NCI-H526 treated with DMSO at 0.1 percent for 48 hours (cell line): ENCODE measurements around the gene AGAP1.

Experiments
- DNase-seq: peaks from one replicate; lab custom pipeline; 2025; lab: John Stamatoyannopoulos, UW

AGAP1 gene

DNA sequence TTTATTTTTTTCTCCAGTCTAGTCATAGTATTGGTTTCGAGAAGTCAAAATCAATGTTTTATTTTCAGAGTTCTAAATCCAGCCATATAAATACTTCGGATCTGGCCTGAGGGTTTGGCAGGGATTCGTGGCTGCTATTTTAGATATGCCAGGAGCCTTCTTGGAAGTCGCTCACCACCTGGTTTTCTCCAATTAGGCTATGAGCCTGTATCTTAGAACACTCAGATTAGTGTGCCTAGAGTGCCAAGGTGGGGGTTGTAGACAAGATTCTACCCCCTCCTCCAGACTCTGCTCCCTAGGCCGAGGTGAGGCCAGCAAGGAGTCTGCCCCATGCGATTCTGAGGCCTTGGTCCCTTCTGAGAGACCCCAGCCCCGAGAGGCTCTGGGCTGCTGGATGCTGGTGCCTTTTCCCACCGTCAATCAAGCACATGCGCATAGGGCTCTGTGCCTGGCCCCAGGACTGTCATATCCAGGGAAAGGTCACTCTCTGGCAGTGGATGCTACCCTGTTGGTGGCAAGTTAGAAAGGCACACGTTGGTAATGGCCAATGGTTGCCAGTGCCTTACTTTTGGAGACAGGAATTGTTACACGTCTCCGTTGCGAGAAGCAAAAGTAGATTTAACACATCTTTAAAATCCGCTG, 197.1 kb downstream of the AGAP1 start:
- no peak for DNase-seq

DNA sequence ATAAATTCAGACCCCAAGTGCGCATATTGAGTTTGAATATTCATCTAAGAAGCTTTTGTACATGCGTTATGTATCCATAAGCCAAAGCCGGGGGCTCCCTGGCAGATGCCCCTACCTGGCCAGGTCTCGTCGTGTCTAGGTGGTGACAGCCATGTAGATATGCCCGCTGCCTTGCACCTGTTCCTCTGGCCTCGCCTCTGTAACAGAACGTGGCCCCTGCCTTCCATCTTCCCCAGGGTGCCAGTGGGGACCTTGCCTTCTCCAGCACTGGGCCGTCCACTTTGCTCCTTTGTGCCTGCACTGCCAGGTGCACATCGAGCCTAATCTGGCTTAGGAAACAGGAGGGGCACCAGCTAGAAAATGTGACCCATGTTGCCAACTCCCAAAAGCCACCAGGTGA, 198.2 kb downstream of the AGAP1 start:
- no peak for DNase-seq

DNA sequence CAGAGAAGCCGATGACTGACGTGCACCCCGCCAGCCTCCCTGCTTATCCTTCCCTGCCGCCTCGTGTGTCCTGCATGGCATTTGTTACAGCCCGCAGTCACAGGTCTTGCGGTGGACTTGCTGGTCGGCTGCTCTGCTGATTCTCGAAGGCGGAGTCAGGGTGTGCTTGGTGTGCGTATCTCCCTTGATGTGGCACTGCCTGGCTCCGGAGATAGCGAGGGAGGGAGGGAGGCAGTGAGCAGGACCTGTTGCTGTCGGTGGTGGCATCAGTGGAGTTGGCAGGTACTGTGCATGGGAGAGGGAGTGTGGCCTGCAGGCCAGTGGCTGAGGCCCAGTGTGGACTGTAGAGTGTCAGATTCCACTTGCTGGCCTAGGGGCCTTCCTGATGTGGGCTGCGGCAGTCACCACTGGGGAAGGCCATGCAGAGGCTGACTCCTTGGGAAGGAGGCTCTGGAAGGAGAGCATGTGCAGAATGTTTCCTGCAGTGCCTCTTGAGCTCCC, 198.9 kb downstream of the AGAP1 start:
- no peak for DNase-seq

DNA sequence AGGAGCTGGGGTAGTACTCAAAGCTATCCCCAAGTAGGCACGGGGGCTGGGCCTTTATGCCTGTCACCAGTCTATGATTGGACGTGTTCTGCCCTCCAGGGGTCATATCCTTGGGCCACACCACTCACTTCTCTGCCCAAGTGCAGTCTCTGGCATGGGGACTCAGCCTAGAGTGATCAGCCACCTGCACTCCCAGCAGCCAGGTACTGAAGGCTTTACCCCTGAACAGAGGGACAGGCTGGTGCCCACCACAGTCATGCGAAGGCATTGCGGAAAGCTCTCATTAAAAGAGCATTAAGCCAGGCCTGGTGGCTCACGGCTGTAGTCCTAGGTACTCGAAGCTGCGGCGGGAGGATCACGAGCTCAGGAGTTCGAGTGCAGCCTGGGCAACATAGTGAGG, 199.4 kb downstream of the AGAP1 start:
- no peak for DNase-seq

DNA sequence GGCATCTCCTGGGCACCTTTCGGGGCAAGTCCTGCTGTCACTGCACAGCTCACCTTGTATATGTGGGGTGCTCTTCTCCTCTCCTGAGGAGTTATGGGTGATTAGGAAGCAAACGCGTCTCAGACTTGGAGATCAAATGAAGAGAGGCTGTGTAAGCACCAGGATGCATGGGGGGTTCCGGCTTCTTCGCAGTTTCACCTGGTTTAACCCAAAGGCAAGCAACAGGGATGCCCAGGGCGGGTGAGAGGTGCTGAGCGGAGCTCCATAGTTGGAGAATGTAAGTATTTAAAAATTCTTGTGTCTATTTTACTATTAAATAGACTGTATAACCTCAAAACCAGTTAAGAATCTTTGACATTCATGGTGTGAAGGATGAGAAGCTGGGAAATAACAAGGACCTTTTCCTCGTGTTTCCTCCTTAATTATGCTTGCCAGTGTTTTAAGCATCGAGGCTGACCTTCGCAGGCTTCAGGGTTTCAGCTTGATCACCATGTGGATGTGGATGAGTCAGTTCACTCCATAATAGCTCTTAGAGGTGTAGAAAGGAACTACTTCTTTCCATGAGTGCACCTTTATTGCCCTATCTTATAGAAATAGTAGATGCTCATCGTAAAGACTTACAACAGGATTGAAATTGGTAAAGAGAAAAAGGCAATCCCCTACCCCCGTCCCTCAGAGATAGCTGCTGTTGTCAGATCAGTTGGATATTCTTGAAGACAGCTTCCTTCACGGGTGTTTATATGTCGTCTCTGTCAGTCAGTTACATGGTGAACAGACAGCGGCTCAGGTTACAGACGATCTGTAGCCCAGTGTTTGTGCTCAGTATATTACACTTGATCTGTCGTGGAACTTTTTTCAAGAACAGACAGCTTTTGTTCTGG, 201.1 kb downstream of the AGAP1 start:
- peak; percentile 67 for DNase-seq

DNA sequence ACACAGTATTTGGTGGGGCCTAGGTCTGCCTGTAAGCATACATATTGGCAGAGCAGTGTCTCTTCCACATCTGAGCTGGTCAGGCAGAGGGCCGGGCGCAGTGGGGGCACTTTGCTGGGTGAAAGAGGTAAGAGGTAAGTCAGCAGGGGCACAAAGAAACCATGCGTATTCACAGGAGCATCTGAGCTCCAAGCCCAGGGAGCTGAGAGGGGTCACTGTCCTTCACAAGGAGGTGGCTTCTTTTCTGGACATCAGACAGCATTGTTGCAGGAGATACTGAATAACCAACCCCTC, 201.7 kb downstream of the AGAP1 start:
- no peak for DNase-seq

DNA sequence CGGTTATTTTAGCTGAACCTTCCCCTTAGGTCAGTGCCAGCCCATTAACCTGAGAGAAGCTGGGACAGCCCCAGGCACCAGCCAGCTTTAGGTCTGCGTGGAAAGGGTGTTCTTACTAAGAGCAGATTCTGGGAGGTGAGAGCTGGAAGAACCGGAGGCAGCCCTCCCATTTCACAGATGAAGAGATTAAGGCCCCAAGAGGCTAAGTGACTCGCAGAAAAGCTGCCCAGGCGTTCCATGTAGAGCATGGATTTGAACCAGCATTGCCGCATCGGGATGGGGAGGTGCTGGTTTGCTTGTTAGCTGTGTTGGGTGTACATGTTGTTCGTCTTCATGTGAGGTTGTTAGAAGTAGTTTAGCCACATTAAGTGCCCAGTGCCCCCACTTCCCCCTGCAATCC, 203.2 kb downstream of the AGAP1 start:
- DNase-seq = no peak

DNA sequence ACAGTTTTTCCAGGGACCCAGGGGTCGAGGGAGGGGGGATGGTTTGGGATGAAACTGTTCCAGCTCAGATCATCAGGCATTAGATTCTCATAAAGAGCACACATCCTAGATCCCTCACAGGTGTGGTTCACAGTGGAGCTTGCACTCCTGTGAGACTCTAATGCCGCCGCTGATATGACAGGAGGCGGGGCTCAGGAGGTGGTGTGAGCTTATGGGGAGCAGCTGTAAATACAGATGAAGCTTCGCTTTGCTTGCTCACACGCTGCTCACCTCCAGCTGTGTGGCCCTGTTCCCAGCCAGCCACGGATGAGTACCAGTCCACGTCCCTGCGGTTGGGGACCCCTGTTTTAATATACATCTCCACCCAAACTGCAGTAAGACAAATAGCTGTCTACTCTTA, 204.2 kb downstream of the AGAP1 start:
- DNase-seq = no peak

DNA sequence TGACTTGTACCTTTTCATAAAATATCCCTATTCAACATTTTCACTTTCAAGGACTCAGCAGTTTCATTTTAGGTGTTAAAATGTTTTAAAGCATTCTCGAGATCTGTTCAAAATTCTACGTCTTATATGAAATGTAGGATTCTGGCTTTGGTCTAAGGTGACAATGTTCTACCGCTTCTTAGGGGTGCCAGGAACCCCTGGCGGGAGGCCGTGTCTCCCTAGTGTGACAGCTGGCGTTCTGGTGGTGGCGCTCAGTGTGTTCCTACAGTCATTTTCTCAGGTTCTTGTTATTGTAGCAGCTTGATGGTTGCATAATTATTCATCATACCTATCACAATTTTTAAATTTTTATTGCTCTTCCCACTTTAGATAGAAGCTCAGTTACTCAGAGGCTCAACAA, 204.6 kb downstream of the AGAP1 start:
- DNase-seq = no peak

DNA sequence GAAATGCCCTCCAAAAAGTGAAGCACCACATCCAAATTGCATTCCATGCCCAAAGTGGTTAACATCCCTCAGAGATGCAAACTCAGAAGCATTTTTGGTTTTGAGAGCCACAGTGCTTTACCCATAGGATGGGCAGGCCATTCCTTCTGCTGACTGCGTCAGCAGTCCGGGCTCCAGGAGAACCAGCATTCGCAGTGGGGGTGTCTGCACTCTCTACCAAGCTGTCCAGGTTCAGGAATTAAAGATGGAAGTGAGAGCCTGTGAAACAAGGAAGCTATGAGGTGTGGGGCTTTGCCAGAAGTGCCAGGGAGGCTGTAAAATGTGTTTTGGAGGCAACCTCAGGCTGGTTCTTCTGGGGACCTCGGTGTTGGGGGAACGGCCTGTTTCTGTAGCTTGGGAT, 205.7 kb downstream of the AGAP1 start:
- no peak for DNase-seq

DNA sequence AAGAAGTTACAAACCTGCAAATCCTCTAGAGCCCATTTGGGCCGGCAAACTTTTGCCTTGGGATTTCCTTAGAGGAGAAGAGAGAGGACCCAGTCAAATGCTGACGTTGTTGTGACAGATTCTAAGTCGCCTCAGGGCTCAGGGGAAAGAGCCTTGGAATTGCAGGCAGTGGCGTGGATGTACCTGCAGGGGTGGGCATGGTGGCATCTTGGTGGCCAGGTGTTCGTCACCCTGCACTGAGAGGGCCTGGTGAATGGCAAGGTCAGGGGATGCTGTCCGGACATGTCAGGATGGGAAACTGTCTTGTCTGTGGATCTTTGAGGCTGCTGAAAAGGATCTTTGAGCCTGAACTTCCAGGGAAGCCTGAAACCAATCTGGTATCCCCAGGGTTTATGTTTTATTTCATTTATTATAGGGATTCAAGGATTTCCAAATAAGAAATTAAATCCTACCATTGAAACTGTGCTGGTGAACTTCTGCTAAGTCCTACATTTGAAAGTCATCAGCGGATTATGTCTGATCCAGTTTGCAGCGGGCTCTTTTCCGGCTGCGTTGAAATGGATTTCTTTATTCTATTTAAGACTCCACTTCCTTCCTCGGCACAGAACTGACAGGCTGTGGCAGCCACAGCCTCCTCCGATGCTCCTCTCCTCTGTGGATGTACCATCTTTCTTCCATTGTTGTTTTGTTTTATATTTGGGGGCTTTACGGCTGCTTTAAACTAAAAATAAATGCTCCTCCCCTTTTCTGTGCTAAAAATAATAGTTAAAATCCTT, 207.6 kb downstream of the AGAP1 start:
- no peak for DNase-seq

DNA sequence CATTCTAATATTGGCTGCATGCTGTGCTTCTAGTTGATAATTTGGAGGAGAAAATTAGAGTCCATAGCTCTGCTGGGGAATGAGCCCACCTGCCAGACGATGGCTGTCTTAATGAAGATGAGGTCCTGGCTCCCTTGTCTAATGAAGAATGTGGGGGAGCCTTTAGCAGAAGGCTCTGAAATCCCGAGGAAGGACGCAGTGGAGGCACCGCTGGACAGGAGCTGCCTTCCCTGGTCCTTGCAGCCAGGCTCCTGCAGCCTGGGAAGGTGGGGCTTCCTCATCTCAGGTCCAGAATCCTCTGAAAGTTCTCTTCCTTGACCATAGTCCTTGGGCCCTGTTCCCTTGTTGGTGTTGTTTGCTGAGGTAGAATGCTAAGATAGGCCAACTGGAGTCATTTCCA, 208.3 kb downstream of the AGAP1 start:
- DNase-seq = no peak

DNA sequence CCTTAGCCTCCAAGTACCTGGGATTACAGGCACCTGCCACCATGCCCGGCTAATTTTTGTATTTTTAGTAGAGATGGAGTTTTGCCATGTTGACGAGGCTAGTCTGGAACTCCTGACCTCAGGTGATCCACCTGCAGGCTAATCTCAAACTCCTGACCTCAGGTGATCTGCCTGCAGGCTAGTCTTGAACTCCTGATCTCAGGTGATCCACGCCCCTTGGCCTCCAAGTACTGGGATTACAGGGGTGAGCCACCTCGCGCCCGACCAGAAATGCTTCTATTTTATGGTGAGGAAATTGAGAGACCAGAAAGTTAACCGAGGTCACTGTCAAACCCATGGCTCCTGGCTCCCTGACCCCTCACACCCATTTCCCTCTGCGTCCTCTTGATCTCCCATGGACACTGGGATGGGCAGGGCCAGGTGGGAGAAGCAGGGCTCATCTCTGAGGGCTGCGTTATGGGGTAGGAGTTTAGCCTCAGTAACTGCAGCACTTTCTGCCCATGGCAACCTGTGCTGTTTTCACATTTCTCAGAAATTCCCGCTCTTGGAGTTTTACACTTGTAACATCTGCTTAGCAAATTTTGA, 210.0 kb downstream of the AGAP1 start:
- DNase-seq = no peak

DNA sequence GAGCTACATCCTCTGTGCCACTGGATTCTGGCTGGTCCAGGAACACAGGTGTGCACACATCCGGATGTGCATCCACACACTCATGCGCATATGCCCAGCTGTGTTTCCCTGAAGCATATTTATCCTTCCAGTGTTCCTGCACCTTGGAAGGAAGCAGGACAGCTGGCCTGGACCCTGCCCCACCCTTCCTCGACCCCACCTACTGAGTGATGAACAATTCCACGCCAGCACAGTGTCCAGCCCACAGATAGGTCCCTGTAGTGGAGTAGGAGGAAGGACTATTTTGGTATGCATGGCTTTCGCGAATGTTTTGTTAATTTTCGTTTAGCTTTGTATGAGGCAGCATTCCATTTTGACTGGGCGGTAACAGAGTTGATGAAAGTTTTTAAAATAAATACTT, 211.5 kb downstream of the AGAP1 start:
- DNase-seq = no peak

DNA sequence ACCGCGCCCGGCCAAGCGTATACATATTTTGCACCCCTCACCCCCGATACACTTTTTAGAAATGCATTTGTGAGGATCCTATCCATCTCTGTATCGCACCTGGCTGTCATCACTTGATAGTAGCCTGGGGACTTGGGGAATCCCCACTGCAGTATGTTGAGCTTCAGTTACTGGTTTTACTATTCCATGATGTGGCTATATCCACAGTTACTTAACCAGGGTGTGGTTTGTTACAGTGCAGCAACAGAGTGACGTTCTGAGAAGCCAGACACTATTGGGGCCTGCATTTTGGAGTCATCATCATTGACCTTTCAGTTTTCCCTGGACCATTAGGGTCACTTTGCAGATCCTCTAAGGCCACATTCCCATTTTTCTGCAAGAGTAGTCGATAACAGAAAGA, 212.7 kb downstream of the AGAP1 start:
- DNase-seq = no peak

DNA sequence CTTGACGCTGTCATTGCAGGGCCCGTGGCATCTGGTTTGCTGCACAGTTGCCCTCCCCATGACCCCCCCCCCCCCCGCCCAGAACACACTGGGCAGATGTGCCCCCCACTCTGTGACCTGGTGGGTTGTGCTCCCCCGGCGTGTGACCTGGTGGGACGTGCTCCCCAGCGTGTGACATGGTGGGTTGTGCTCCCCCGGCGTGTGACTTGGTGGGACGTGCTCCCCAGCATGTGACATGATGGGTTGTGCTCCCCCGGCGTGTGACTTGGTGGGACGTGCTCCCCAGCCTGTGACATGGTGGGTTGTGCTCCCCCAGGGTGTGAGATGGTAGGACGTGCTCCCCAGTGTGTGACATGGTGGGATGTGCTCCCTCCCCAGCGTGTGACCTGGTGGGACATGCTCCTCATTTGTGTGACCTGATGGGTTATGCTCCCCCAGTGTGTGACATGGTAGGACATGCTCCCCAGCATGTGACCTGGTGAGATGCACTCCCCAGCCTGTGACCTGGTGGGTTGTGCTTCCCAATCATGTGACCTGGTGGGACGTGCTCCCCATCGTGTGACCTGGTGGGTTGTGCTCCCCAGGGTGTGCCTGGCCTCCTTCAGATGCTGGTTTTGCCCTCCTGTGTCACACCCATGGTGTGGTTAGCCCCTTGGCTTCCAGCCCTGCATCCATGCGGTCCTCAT, 213.7 kb downstream of the AGAP1 start:
- no peak for DNase-seq

DNA sequence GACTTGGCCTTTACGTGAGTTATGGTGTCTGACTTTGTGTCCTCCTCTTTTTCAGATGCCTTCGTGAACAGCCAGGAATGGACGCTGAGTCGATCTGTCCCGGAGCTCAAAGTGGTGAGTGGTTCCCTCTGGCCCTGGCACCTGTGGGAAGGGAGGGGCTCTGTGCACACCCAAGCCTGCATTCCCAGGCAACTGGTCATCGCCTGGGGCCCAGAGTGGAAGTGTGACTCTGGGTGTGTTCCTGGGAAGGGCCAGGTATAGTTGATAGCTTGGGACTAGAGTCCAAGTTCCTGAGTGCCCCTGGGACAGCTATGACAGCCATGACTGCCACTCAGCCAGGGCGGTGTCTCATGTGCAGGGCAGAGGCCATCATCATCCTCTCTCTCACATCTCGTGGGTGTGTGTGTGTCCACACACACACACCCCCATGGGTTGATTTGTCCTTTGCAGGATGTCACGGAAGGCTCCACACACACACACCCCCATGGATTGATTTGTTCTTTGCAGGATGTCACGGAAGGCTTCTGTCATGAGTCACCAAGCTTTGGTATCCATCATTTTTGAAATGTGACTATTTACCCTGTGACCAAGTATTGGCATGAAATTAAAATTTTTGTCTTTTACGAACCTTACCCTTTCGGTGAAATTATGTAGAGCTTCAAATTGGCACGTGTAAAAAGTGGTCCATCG, 215.4 kb downstream of the AGAP1 start:
- no peak for DNase-seq

DNA sequence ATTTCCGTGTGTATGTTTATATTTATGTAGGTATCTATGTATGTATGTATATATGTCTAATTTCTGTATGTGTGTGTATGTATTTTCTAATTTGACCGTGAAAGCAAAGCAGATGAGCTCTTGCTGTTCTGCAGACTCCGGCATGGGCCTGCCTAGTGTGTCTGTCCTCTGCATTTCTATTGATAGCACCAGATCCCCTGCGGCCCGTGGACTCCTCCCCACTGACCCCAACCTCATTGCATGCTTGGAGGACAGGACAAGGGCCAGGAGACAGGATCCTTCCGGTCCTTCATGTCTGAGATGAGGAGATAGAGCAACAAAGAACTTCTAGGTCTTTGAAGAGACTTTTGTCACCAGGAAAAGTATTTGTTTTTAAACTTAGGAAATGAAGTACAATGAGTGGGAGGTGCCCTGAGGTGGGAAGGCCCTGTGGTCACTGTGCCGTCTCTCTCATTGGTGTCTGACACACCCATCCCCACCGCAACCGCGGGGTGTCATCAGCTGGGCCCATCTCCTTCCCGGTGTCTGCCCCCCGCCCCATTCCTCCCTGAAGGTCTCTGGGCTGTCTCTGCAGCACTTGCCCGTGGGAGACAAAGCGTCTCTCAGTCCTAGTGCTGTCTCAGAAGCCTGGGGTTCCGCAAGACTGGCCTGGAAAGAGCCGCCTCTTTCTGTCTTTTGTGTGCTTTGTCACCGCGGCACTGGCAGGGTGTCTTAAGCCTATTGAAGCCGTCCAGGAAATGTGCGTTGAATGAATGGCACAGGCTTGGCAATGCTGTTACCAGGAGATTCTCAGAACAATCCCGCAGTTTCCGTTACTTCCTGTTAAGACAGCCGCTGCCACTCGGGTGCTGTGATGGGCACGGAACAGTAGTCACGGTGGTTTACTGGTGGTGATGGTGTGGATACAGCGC, 216.4 kb downstream of the AGAP1 start:
- no peak for DNase-seq

DNA sequence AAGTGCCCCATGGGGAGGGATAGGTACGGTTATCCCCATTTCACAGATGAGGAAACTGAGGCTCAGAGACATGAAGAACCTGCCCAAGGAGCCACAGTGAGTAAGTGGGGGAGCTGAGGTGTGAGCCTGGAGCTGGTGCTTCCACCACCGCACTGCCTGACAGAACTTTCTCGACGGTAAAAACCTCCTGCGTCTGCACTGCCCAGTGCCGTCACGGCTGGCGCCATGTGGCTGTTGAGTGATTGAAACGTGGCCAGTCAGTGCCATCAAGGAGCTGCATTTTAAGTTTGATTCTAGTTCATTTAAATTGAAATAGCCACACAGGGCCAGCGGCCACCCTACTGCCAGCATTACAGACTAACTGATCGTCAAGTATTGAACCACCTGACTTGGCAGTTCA, 217.1 kb downstream of the AGAP1 start:
- no peak for DNase-seq

DNA sequence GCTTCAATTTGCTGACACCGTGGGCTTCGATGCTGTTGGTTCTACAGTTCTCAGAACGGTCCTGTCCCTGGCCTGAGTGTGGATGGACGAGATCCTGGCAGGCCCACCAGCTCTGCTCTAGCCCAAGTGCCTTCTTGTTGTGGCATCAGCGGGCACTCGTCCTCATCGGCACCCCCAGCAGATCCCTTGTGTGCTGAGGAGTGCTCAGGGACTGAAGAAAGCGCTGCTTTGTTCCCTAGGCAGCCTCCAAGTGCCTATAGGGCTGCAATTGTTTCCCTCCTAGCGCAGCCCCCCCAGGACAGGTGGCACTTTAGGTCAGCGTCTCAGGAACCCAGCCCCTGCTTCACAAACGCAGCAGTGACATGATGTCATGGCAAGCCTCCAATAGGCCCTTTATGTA, 217.7 kb downstream of the AGAP1 start:
- no peak for DNase-seq
